H1 (cell line): ENCODE measurements around the gene COL9A2. TPM values are rescaled to one million over a fixed set of nuclear protein-coding genes. Genes with fewer than 3 reads are reported as not detected.

Experiments used
- CTCF ChIA-PET: fragments of 300-600 bp; sonication (Branson Sonifier 250); formaldehyde crosslinking; loops from one replicate; lab custom pipeline; 2021; ENCODE audit not compliant: partially characterized antibody; lab: Charles Lee
- POLR2A ChIA-PET: fragments of 300-600 bp; sonication (Branson Sonifier 250); formaldehyde crosslinking; loops from one replicate; lab custom pipeline; 2021; ENCODE audit warnings: inconsistent platforms; ENCODE audit not compliant: partially characterized antibody; lab: Charles Lee
- DNase-seq, 2 experiments: peaks; one replicate each; pipeline versions ENCODE4 v3.0.0 to v3.0.0-alpha.2; 2010 to 2022; ENCODE audit warnings: low spot score in 2 of 2, low read depth in 1 of 2, mixed read lengths in 1 of 2
- FAIRE-seq: peaks from 2 replicates; lab custom pipeline; 2011; peaks lifted over from hg19 to GRCh38; lab: Jason Lieb, UNC
- H2AFZ ChIP-seq: 2 replicates; pipeline ENCODE4 v1.8.1; 2012; ENCODE audit warnings: low read length, inconsistent platforms
- H2AK5ac ChIP-seq: 2 replicates; pipeline ENCODE4 v1.6.1; 2013; ENCODE audit warnings: low read depth, low read length
- H2BK120ac ChIP-seq: replicated peaks from 2 replicates; pipeline ENCODE3; 2013; ENCODE audit warnings: low read depth, low read length, inconsistent platforms
- H2BK12ac ChIP-seq: 2 replicates; pipeline ENCODE4 v1.6.1; 2013; ENCODE audit warnings: low read depth, low read length
- H2BK15ac ChIP-seq: 2 replicates; pipeline ENCODE4 v1.6.1; 2013; ENCODE audit warnings: low read length
- H2BK20ac ChIP-seq: 2 replicates; pipeline ENCODE4 v1.6.1; 2013; ENCODE audit warnings: low read length
- H2BK5ac ChIP-seq: 2 replicates; pipeline ENCODE4 v1.6.1; 2013; ENCODE audit warnings: low read depth, low read length
- H3K14ac ChIP-seq: 2 replicates; pipeline ENCODE4 v1.6.1; 2013; ENCODE audit warnings: inconsistent platforms; ENCODE audit not compliant: insufficient read length
- H3K18ac ChIP-seq: 2 replicates; pipeline ENCODE4 v1.6.1; 2013; ENCODE audit warnings: low read length; ENCODE audit errors: extremely low read depth
- H3K23ac ChIP-seq: 2 replicates; pipeline ENCODE4 v1.6.1; 2013; ENCODE audit warnings: inconsistent platforms; ENCODE audit not compliant: insufficient read length
- H3K23me2 ChIP-seq: 2 replicates; pipeline ENCODE4 v1.6.1; 2013; ENCODE audit warnings: low read depth, low read length
- H3K27ac ChIP-seq: 2 replicates; pipeline ENCODE4 v1.6.1; 2011; ENCODE audit warnings: low read depth, low read length, inconsistent platforms
- H3K27me3 ChIP-seq, 4 experiments: replicated peaks in 1 of 4; 1 replicate in 1 of 4; 2 replicates in 3 of 4; pipeline versions ENCODE4 v1.6.1 to v1.8.1; 2011 to 2013; ENCODE audit warnings: low read length in 3 of 4, mild to moderate bottlenecking in 3 of 4, inconsistent platforms in 2 of 4, mixed read lengths in 2 of 4, moderate library complexity in 1 of 4; ENCODE audit not compliant: control insufficient read depth in 3 of 4, insufficient read depth in 3 of 4; ENCODE audit errors: extremely low read depth in 1 of 4
- H3K36me3 ChIP-seq, 4 experiments: 2 replicates each; pipeline versions ENCODE4 v1.6.1 to v1.8.1; 2011 to 2013; ENCODE audit warnings: mild to moderate bottlenecking in 4 of 4, low read length in 3 of 4, moderate library complexity in 2 of 4, control low read depth in 1 of 4, inconsistent platforms in 1 of 4; ENCODE audit not compliant: insufficient read depth in 4 of 4, control insufficient read depth in 2 of 4
- H3K4ac ChIP-seq: replicated peaks from 2 replicates; pipeline ENCODE3; 2013; ENCODE audit warnings: low read length, low read depth, mixed read lengths, inconsistent platforms; ENCODE audit not compliant: insufficient read length
- H3K4me1 ChIP-seq, 4 experiments: replicated peaks in 1 of 4; 1 replicate in 1 of 4; 2 replicates in 3 of 4; pipeline versions ENCODE4 v1.6.1 to v1.8.1; 2011 to 2013; ENCODE audit warnings: low read length in 3 of 4, inconsistent platforms in 2 of 4, mixed read lengths in 1 of 4; ENCODE audit not compliant: insufficient read depth in 4 of 4, control insufficient read depth in 3 of 4
- H3K4me2 ChIP-seq, 2 experiments: 2 replicates each; pipeline versions ENCODE4 v1.6.1 to v1.8.1; 2011 to 2013; ENCODE audit warnings: low read depth in 2 of 2, low read length in 2 of 2, control low read depth in 1 of 2, inconsistent platforms in 1 of 2, mild to moderate bottlenecking in 1 of 2; ENCODE audit not compliant: insufficient read depth in 1 of 2
- H3K4me3 ChIP-seq, 4 experiments: fragments of 200-600, 300-600 bp in 1 of 4; sonication (generic), shearing (Covaris generic), sonication (Bioruptor Twin) in 1 of 4; 2 replicates each; pipeline versions ENCODE4 v1.5.1 to v1.8.1; 2011 to 2016; ENCODE audit warnings: low read length in 4 of 4, low read depth in 3 of 4, control low read depth in 2 of 4, inconsistent platforms in 2 of 4, mild to moderate bottlenecking in 2 of 4, mixed read lengths in 1 of 4, moderate library complexity in 1 of 4; ENCODE audit not compliant: insufficient read depth in 2 of 4; ENCODE audit errors: extremely low read depth in 1 of 4
- H3K56ac ChIP-seq: replicated peaks from 2 replicates; pipeline ENCODE3; 2013; ENCODE audit warnings: low read depth, mild to moderate bottlenecking, mixed read lengths, low read length, inconsistent platforms; ENCODE audit not compliant: insufficient read length
- H3K79me1 ChIP-seq: 2 replicates; pipeline ENCODE4 v1.6.1; 2013; ENCODE audit warnings: low read depth, low read length, control low read depth
- H3K79me2 ChIP-seq, 2 experiments: 2 replicates each; pipeline versions ENCODE4 v1.6.1 to v1.8.1; 2012 to 2013; ENCODE audit warnings: low read length in 2 of 2, mild to moderate bottlenecking in 2 of 2, inconsistent platforms in 1 of 2; ENCODE audit not compliant: insufficient read depth in 2 of 2, control insufficient read depth in 1 of 2
- H3K9ac ChIP-seq, 4 experiments: replicated peaks in 1 of 4; 1 replicate in 1 of 4; 2 replicates in 3 of 4; pipeline versions ENCODE4 v1.6.1 to v1.8.1; 2011 to 2013; ENCODE audit warnings: low read depth in 3 of 4, low read length in 3 of 4, control low read depth in 2 of 4, mild to moderate bottlenecking in 2 of 4, moderate library complexity in 2 of 4, inconsistent platforms in 1 of 4; ENCODE audit errors: extremely low read depth in 1 of 4
- H3K9me3 ChIP-seq, 2 experiments: 2 replicates each; pipeline versions ENCODE4 v1.6.1 to v1.8.1; 2012 to 2013; ENCODE audit warnings: mild to moderate bottlenecking in 2 of 2, moderate library complexity in 2 of 2, control low read depth in 1 of 2, inconsistent platforms in 1 of 2, low read depth in 1 of 2, low read length in 1 of 2, mixed read lengths in 1 of 2; ENCODE audit not compliant: insufficient read depth in 2 of 2
- H4K20me1 ChIP-seq, 2 experiments: replicated peaks in 1 of 2; 2 replicates each; pipeline versions ENCODE3 to v1.8.1; 2011 to 2013; ENCODE audit warnings: inconsistent platforms in 2 of 2, low read length in 2 of 2, mild to moderate bottlenecking in 1 of 2; ENCODE audit not compliant: insufficient read depth in 2 of 2, control insufficient read depth in 1 of 2
- H4K5ac ChIP-seq: 2 replicates; pipeline ENCODE4 v1.6.1; 2013; ENCODE audit warnings: low read length, low read depth, mixed read lengths, inconsistent platforms; ENCODE audit not compliant: insufficient read length
- H4K8ac ChIP-seq: 2 replicates; pipeline ENCODE4 v1.8.0; 2013; ENCODE audit warnings: mild to moderate bottlenecking, moderate library complexity, low read length, inconsistent platforms; ENCODE audit not compliant: insufficient read depth; ENCODE audit errors: extremely low read depth
- H4K91ac ChIP-seq: replicated peaks from 2 replicates; pipeline ENCODE3; 2013; ENCODE audit warnings: low read length, mixed read lengths, inconsistent platforms; ENCODE audit not compliant: insufficient read length
- ASH2L ChIP-seq: fragments of 200-600, 300-600 bp; sonication (generic); IDR thresholded peaks from one replicate; pipeline ENCODE4 v1.7.1; 2017; ENCODE audit warnings: low read length
- CTCF ChIP-seq, 3 experiments: IDR thresholded peaks; 1 replicate in 2 of 3; 2 replicates in 1 of 3; pipeline versions ENCODE4 v1.5.1 to v1.6.1; 2011; ENCODE audit warnings: low read length in 3 of 3, mild to moderate bottlenecking in 3 of 3, inconsistent platforms in 2 of 3, low read depth in 1 of 3, moderate library complexity in 1 of 3; ENCODE audit not compliant: insufficient read depth in 1 of 3; ENCODE audit errors: control extremely low read depth in 1 of 3
- FOSL1 ChIP-seq: IDR thresholded peaks from 2 replicates; pipeline ENCODE4 v1.6.1; 2011; ENCODE audit warnings: mild to moderate bottlenecking, low read depth, low read length, moderate library complexity; ENCODE audit not compliant: insufficient read depth
- GABPA ChIP-seq: IDR thresholded peaks from 2 replicates; pipeline ENCODE4 v1.6.1; 2011; ENCODE audit warnings: mild to moderate bottlenecking, low read length, moderate library complexity, borderline replicate concordance; ENCODE audit not compliant: insufficient read depth
- NRF1 ChIP-seq: IDR thresholded peaks from 2 replicates; pipeline ENCODE4 v1.6.1; 2011; ENCODE audit warnings: mild to moderate bottlenecking, low read depth, low read length, improper control_type of control experiment
- RAD21 ChIP-seq, 2 experiments: IDR thresholded peaks in 1 of 2; conservative IDR thresholded peaks in 1 of 2; 2 replicates each; pipeline ENCODE4 v1.6.1; 2011; ENCODE audit warnings: low read depth in 2 of 2, low read length in 2 of 2, improper control_type of control experiment in 1 of 2, inconsistent platforms in 1 of 2, mild to moderate bottlenecking in 1 of 2, moderate library complexity in 1 of 2
- SAP30 ChIP-seq: fragments of 300-600 bp; sonication (generic); IDR thresholded peaks from 2 replicates; pipeline ENCODE4 v1.7.1; 2012; ENCODE audit warnings: low read length, moderate library complexity, mild to moderate bottlenecking, inconsistent platforms; ENCODE audit not compliant: insufficient read depth, insufficient replicate concordance
- SIN3A ChIP-seq, 2 experiments: IDR thresholded peaks in 1 of 2; conservative IDR thresholded peaks in 1 of 2; 2 replicates each; pipeline ENCODE4 v1.6.1; 2011 to 2012; ENCODE audit warnings: low read length in 2 of 2, improper control_type of control experiment in 1 of 2, low read depth in 1 of 2, mild to moderate bottlenecking in 1 of 2
- SIRT6 ChIP-seq: IDR thresholded peaks from one replicate; pipeline ENCODE4 v1.7.1; 2012; ENCODE audit warnings: low read length, inconsistent platforms
- SP1 ChIP-seq: IDR thresholded peaks from 2 replicates; pipeline ENCODE4 v1.6.1; 2011; ENCODE audit warnings: low read depth, low read length
- SP2 ChIP-seq: IDR thresholded peaks from 2 replicates; pipeline ENCODE4 v1.6.1; 2012; ENCODE audit warnings: mild to moderate bottlenecking, low read length, inconsistent platforms
- SUZ12 ChIP-seq: fragments of 200-600 bp; sonication (generic); IDR thresholded peaks from 2 replicates; pipeline ENCODE4 v1.6.1; 2012; ENCODE audit warnings: mild to moderate bottlenecking, inconsistent platforms, low read length, moderate library complexity, mixed read lengths
- WGBS, 2 experiments: shearing (Covaris generic) in 1 of 2; methylation state at CpG; one replicate each; pipeline versions ENCODE4 v1.1.6 to v1.1.7; 2013 to 2015; ENCODE audit warnings: low lambda C conversion rate in 2 of 2, mixed read lengths in 2 of 2, inconsistent platforms in 1 of 2, low coverage in 1 of 2, missing lambda C conversion rate in 1 of 2; ENCODE audit not compliant: insufficient replicate concordance in 2 of 2, insufficient coverage in 1 of 2, insufficient read length in 1 of 2; ENCODE audit errors: extremely low coverage in 1 of 2, missing lambda C conversion rate in 1 of 2; 5-methylcytosine and 5-hydroxymethylcytosine counted together
- polyA plus RNA-seq, 7 experiments: library from polyadenylated mRNA; depleted of rRNA in 3 of 7; stranded (reverse) in 5 of 7; unstranded in 2 of 7; fragments of >200 nt in 5 of 7; fragments of 200-250 nt in 2 of 7; gene quantifications; 1 replicate in 5 of 7; 2 replicates in 1 of 7; 4 replicates in 1 of 7; pipeline versions ENCODE4 v1.2.1 to v1.2.3, GENCODE V29; 2011 to 2013; ENCODE audit warnings: missing spikeins in 2 of 7, mixed read lengths in 2 of 7
- total RNA-seq: library from RNA; stranded (reverse); fragmentation: NEBNext Ultra II Directional; extraction: Animal tissue kit (Norgen Biotek cat#: 25700); gene quantifications from 2 replicates; pipeline ENCODE4 v1.2.1, GENCODE V29; 2021

Gene COL9A2
- total and polyA plus RNA-seq, 2 of the 8 experiments (the other 6 are each of a cell fraction or from before 2014, with no cell fraction given) = 3.2 to 3.3 TPM

- H3K4ac ChIP-seq = no peak overlapping the region
- H3K27me3 ChIP-seq = peaks cover 0 to 17% (median 8%) of the 10 kb centered on the region in 4 experiments; a peak in 4 of 7 replicates
- H2BK15ac ChIP-seq = no peak overlapping the region
- WGBS, 2 experiments = 80% methylated on average over 1 of the region's 1 CpG; no CpG with 5 or more reads in 1 of the 2 experiments
- no peak overlapping the region for H4K91ac ChIP-seq
- H3K79me1 ChIP-seq = no peaks in the 10 kb centered on the region
- H3K4me3 ChIP-seq = no peak overlapping the region
- no peak overlapping the region for H4K5ac ChIP-seq
- no peak overlapping the region for H3K4me2 ChIP-seq
- H3K14ac ChIP-seq = no peak overlapping the region
- H2AK5ac ChIP-seq = no peak overlapping the region
- no peak for DNase-seq
- no peak overlapping the region for H2AFZ ChIP-seq
- H2BK120ac ChIP-seq = no peak overlapping the region
- FAIRE-seq = no peak
- no peak overlapping the region for H2BK20ac ChIP-seq
- no peak overlapping the region for H4K8ac ChIP-seq
- no peak overlapping the region for H2BK5ac ChIP-seq
- H4K20me1 ChIP-seq = no peaks in the 10 kb centered on the region
- no peak overlapping the region for H2BK12ac ChIP-seq
- no peaks in the 10 kb centered on the region for H3K79me2 ChIP-seq
- no peaks in the 10 kb centered on the region for H3K9me3 ChIP-seq
- H3K23me2 ChIP-seq = no peaks in the 10 kb centered on the region
- H3K9ac ChIP-seq = no peak overlapping the region
- no peak overlapping the region for H3K56ac ChIP-seq
- CTCF ChIA-PET = interaction anchor here (1.0 kb wide), 1 partner anchor 11 kb away, joined by 4 read pairs; no protein-coding TSS in a partner anchor
- no peak overlapping the region for H3K18ac ChIP-seq
- no peak overlapping the region for H3K27ac ChIP-seq
- no peak overlapping the region for H3K23ac ChIP-seq
- H3K4me1 ChIP-seq = peaks cover 0 to 5% (median 0%) of the 10 kb centered on the region in 4 experiments; a peak in 5 of 7 replicates
- H3K36me3 ChIP-seq = no peaks in the 10 kb centered on the region
- POLR2A ChIA-PET = no interaction called here
- TF ChIP-seq SIN3A (conservative IDR thresholded peaks at IDR 0.05 in 1 of 2, IDR thresholded peaks at IDR 0.05 in 1 of 2; ENCODE audit: low read depth in 1 of 2, low read length in 2 of 2) = no peak
- no peak for TF ChIP-seq SP1
- no peak for TF ChIP-seq RAD21 (IDR thresholded peaks at IDR 0.05 in 1 of 2, conservative IDR thresholded peaks at IDR 0.05 in 1 of 2; ENCODE audit: low read depth in 2 of 2, low read length in 2 of 2)
- no peak for TF ChIP-seq SAP30
- TF ChIP-seq SIRT6 = no peak
- TF ChIP-seq NRF1 = no peak
- TF ChIP-seq FOSL1 = no peak
- TF ChIP-seq SUZ12 = no peak
- no peak for TF ChIP-seq CTCF (IDR thresholded peaks at IDR 0.05; ENCODE audit: control extremely low read depth in 1 of 3, insufficient read depth in 1 of 3, low read depth in 1 of 3, low read length in 3 of 3)
- no peak for TF ChIP-seq SP2
- no peak for TF ChIP-seq ASH2L
- TF ChIP-seq GABPA = no peak
Measured at GRCh38 chr1:40300249-40300567, 16.9 kb downstream of the COL9A2 start.
